OCI-LY3 (cell line): ENCODE measurements around the gene EYA4.

Source experiments
- EZH2phosphoT487 ChIP-seq: fragments of 200-600 bp; shearing (Covaris generic); IDR thresholded peaks from 2 replicates; pipeline ENCODE4 v1.6.1; 2018; ENCODE audit warnings: antibody characterized with exemption, mixed run types, low read depth
- TF ChIP-seq, protein P1 (sequence below): fragments of 200-600, 300-600 bp; sonication (generic); IDR thresholded peaks from 2 replicates; pipeline ENCODE4 v1.5.1; 2014; ENCODE audit warnings: antibody characterized with exemption, low read length, low read depth

- TF ChIP-seq, protein P1, sequence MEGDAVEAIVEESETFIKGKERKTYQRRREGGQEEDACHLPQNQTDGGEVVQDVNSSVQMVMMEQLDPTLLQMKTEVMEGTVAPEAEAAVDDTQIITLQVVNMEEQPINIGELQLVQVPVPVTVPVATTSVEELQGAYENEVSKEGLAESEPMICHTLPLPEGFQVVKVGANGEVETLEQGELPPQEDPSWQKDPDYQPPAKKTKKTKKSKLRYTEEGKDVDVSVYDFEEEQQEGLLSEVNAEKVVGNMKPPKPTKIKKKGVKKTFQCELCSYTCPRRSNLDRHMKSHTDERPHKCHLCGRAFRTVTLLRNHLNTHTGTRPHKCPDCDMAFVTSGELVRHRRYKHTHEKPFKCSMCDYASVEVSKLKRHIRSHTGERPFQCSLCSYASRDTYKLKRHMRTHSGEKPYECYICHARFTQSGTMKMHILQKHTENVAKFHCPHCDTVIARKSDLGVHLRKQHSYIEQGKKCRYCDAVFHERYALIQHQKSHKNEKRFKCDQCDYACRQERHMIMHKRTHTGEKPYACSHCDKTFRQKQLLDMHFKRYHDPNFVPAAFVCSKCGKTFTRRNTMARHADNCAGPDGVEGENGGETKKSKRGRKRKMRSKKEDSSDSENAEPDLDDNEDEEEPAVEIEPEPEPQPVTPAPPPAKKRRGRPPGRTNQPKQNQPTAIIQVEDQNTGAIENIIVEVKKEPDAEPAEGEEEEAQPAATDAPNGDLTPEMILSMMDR: no peak
- no peak for TF ChIP-seq EZH2phosphoT487
These were observed 2.7 kb downstream of the EYA4 start for GRCh38 chr6:133243723-133244305.
